ENCODE results near the gene CCDC106. TPM values are rescaled to one million over a fixed set of nuclear protein-coding genes. Genes with fewer than 3 reads are reported as not detected.

Gene CCDC106
- total RNA-seq, 4 donors from 2014 or later: 3.7 to 15.1 (median 8.4) TPM

DNA sequence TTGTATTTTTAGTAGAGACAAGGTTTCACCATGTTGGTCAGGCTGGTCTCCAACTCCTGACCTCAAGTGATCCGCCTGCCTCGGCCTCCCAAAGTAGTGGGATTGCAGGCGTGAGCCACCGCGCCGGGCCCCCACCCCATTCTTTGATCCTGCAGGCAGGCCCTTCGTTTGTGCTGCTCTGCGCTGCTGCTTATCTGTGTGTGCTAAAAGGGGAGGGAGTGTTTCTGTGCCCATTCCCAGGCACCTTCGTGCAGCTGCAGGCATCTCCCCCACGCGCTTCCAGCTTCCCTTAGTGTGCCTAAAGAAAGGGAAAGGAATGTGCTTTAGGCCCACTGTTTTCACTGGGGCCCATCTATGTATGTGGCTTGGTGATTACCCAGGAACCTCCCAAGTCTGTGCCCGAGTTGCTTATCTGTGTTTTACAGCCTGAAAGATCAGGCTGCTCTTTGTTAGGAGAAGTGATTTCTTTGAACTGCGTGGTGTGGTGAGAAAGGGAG is 54.2 kb downstream of the CCDC106 start:
- intact Hi-C loops (cut with DNase I; ENCODE audit: low total_unique reads): no loop called here
- TF ChIP-seq POLR2A (IDR thresholded peaks at IDR 0.05) (no peak), POLR2AphosphoS5 (IDR thresholded peaks at IDR 0.05) (no peak), EP300 (IDR thresholded peaks at IDR 0.05; ENCODE audit: low read depth) (no peak), CTCF (IDR thresholded peaks at IDR 0.05) (no peak)
- Histone ChIP-seq H3K4me1 (peaks cover 0 to 22% (median 5%) of the 10 kb centered on the region in 4 donors), H3K27me3 (no peaks in the 10 kb centered on the region), H3K27ac (peak overlapping the region; percentile 57 to 74 (median 60)), H3K36me3 (peaks cover 0 to 6% (median 0%) of the 10 kb centered on the region in 4 donors), H3K4me3 (no peak overlapping the region), H3K9me3 (no peaks in the 10 kb centered on the region)
- DNase-seq: no peak
- WGBS, 2 donors (ENCODE audit: low coverage in 1 of 2): 81% methylated on average over 13 of the region's 13 CpGs; no CpG with 5 or more reads in 1 of the 2 donors
- in situ Hi-C loops (cut with MboI; ENCODE audit: low pct_ligation_motif_present in 1 of 4, low pct_unique_long_range_greater_than_20kb in 1 of 4, low sequenced_read_pairs in 3 of 4): no loop called here

Other genes starting within 250 kb of the CCDC106 start
- 10 to 100 TPM; 12.4 to 40.8 (median 18.1) TPM for gene UBE2S, start 240.4 kb upstream of the CCDC106 start, total RNA-seq
- gene SHISA7, start 204.9 kb upstream of the CCDC106 start, total RNA-seq: under 1 TPM in 1 of 4 donors, not detected in 3; 0.75 TPM
- gene ISOC2, start 186.6 kb upstream of the CCDC106 start, total RNA-seq: 100 to 1,000 TPM in 2 of 4 donors, 10 to 100 TPM in 2; 71.1 to 142 (median 97.6) TPM
- not detected for gene C19orf85, start 183.5 kb upstream of the CCDC106 start, total RNA-seq
- gene ZNF628, start 171.6 kb upstream of the CCDC106 start, total RNA-seq: 1 to 10 TPM; 5.9 to 7.6 (median 6.4) TPM
- 1 to 10 TPM in 2 of 4 donors, not detected in 2; 2.1 to 2.7 TPM for gene NAT14, start 163.0 kb upstream of the CCDC106 start, total RNA-seq
- 10 to 100 TPM in 2 of 4 donors, 1 to 10 TPM in 2; 3.4 to 41.2 (median 11.1) TPM for gene SSC5D, start 159.8 kb upstream of the CCDC106 start, total RNA-seq
- not detected for gene SBK2, start 111.1 kb upstream of the CCDC106 start, total RNA-seq
- gene SBK3, start 102.7 kb upstream of the CCDC106 start, total RNA-seq: not detected
- 1 to 10 TPM; 2.0 to 5.6 (median 2.9) TPM for gene ZNF579, start 67.4 kb upstream of the CCDC106 start, total RNA-seq
- 100 to 1,000 TPM in 1 of 4 donors, 10 to 100 TPM in 1, 1 to 10 TPM in 2; 8.5 to 137 (median 18.3) TPM for gene FIZ1, start 48.7 kb upstream of the CCDC106 start, total RNA-seq
- 10 to 100 TPM; 17.7 to 51.1 (median 37.9) TPM for gene ZNF524, start 47.9 kb upstream of the CCDC106 start, total RNA-seq
- gene ZNF865, start 42.6 kb upstream of the CCDC106 start, total RNA-seq: 10 to 100 TPM in 2 of 4 donors, 1 to 10 TPM in 2; 8.3 to 50.1 (median 13.4) TPM
- gene ZNF784, start 23.6 kb upstream of the CCDC106 start, total RNA-seq: 10 to 100 TPM; 11.1 to 27.7 (median 14.5) TPM
- 100 to 1,000 TPM in 1 of 4 donors, 10 to 100 TPM in 3; 15.2 to 154 (median 25.7) TPM for gene ZNF580, start 7.2 kb upstream of the CCDC106 start, total RNA-seq
- 10 to 100 TPM in 2 of 4 donors, 1 to 10 TPM in 2; 4.1 to 19.7 (median 10.0) TPM for gene ZNF581, start 4.6 kb upstream of the CCDC106 start, total RNA-seq
- 100 to 1,000 TPM; 112 to 185 (median 130) TPM for gene U2AF2, start 6.8 kb downstream of the CCDC106 start, total RNA-seq
- gene EPN1, start 27.0 kb downstream of the CCDC106 start, total RNA-seq: 100 to 1,000 TPM; 121 to 242 (median 185) TPM
- not detected for gene NLRP9, start 90.2 kb downstream of the CCDC106 start, total RNA-seq
- gene RFPL4A, start 110.9 kb downstream of the CCDC106 start, total RNA-seq: not detected
- gene RFPL4AL1, start 120.9 kb downstream of the CCDC106 start, total RNA-seq: not detected
- gene NLRP11, start 183.8 kb downstream of the CCDC106 start, total RNA-seq: not detected
- not detected for gene NLRP4, start 188.3 kb downstream of the CCDC106 start, total RNA-seq

Measured in transverse colon (tissue), 4 donors.